ENCODE results near the gene PDZRN4.
"Not testable (repeated sequence)": the region's sequence is repeated elsewhere in the genome, so short reads cannot be mapped to it uniquely, and the experiment has no call there.

PDZRN4 gene

DNA sequence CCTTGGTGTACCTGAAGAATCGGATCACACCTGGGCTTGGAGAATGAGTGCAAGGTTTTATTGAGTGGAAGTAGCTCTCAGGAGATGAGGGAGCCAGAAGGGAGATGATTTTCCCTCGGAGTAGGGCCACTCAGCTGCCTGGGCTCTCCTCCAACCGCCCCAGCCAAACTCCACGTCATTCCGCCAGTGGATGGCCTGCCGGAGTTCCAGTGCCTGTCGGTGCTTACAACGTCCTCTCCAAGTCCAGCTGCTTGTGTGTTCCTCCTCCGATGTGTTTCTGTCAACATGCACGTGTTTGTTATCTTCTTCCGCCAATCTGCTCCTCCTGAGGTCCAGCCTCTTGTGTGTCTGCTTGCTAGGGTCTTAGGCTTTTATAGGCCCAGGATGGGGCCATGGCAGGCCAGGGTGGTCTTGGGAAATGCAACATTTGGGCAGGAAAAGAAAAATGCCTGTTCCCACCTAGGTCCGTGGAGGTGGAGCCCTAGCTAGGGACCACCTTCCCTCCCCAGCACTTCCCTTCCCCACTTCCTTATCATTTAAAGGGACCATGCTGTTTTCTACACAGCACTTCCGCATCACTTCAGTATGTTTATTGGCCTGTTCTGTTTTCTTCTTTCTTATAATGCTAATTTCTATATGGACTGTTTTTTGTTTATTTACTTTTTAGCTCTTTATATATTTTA, 343.2 kb downstream of the PDZRN4 start:
- no peaks in the 10 kb centered on the region for H3K4me1 ChIP-seq (ENCODE audit: control insufficient read depth, insufficient read depth, low read length)
- WGBS, 2 experiments: 93 to 95% methylated on average over 13 of the region's 13 CpGs
- H3K36me3 ChIP-seq (ENCODE audit: control insufficient read depth, insufficient read depth, low read length): no peaks in the 10 kb centered on the region
- no peaks in the 10 kb centered on the region for H3K9me3 ChIP-seq (ENCODE audit: control insufficient read depth, low read length)
- H3K27me3 ChIP-seq (ENCODE audit: control insufficient read depth, insufficient read depth, low read length, poor library complexity, severe bottlenecking): no peaks in the 10 kb centered on the region
- no peak overlapping the region for H3K4me3 ChIP-seq (ENCODE audit: insufficient read depth, low read depth, low read length)
- H3K27ac ChIP-seq (ENCODE audit: insufficient read depth, low read depth, low read length, poor library complexity, severe bottlenecking): no peak overlapping the region

DNA sequence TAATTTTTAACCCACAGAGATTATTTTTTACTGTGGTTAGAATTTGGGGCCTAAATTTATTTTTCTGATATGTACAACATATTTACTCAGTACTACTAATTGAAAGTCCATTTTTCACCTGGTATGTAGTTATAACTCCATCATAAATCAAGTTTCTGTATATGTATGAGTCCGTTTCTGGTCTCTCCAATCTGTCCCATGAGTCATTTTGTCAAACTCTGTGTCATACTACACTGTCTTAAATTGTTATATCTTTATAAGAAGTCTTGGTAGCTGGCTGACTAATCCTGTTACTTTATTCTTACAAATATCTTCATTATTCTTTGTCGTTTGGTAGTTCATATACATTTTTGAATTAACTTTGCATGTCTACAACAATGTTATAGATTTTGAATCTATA, 344.0 kb downstream of the PDZRN4 start:
- Histone ChIP-seq H3K4me1 (ENCODE audit: control insufficient read depth, insufficient read depth, low read length) (no peaks in the 10 kb centered on the region), H3K36me3 (ENCODE audit: control insufficient read depth, insufficient read depth, low read length) (no peaks in the 10 kb centered on the region), H3K27ac (ENCODE audit: insufficient read depth, low read depth, low read length, poor library complexity, severe bottlenecking) (no peak overlapping the region), H3K4me3 (ENCODE audit: insufficient read depth, low read depth, low read length) (no peak overlapping the region), H3K27me3 (ENCODE audit: control insufficient read depth, insufficient read depth, low read length, poor library complexity, severe bottlenecking) (no peaks in the 10 kb centered on the region), H3K9me3 (ENCODE audit: control insufficient read depth, low read length) (no peaks in the 10 kb centered on the region)
- WGBS, 2 experiments: 100% methylated on average over 1 of the region's 2 CpGs; no CpG with 5 or more reads in 1 of the 2 experiments

GRCh38 chr12:41536813-41537490, 348.8 kb downstream of the PDZRN4 start:
- 84 to 95% methylated on average over 3 to 4 of the region's 4 CpGs for WGBS, 2 experiments
- Histone ChIP-seq H3K9me3 (ENCODE audit: control insufficient read depth, low read length) (no peaks in the 10 kb centered on the region), H3K27me3 (ENCODE audit: control insufficient read depth, insufficient read depth, low read length, poor library complexity, severe bottlenecking) (no peaks in the 10 kb centered on the region), H3K36me3 (ENCODE audit: control insufficient read depth, insufficient read depth, low read length) (no peaks in the 10 kb centered on the region), H3K4me3 (ENCODE audit: insufficient read depth, low read depth, low read length) (no peak overlapping the region), H3K4me1 (ENCODE audit: control insufficient read depth, insufficient read depth, low read length) (no peaks in the 10 kb centered on the region), H3K27ac (ENCODE audit: insufficient read depth, low read depth, low read length, poor library complexity, severe bottlenecking) (no peak overlapping the region)

- 93 to 100% methylated on average over 1 of the region's 1 CpG for WGBS, 2 experiments
- Histone ChIP-seq H3K4me3 (ENCODE audit: insufficient read depth, low read depth, low read length) (no peak overlapping the region), H3K9me3 (ENCODE audit: control insufficient read depth, low read length) (no peaks in the 10 kb centered on the region), H3K36me3 (ENCODE audit: control insufficient read depth, insufficient read depth, low read length) (no peaks in the 10 kb centered on the region), H3K27ac (ENCODE audit: insufficient read depth, low read depth, low read length, poor library complexity, severe bottlenecking) (no peak overlapping the region), H3K4me1 (ENCODE audit: control insufficient read depth, insufficient read depth, low read length) (no peaks in the 10 kb centered on the region), H3K27me3 (ENCODE audit: control insufficient read depth, insufficient read depth, low read length, poor library complexity, severe bottlenecking) (no peaks in the 10 kb centered on the region)
These were observed 349.4 kb downstream of the PDZRN4 start for GRCh38 chr12:41537522-41537921.

- H3K27ac ChIP-seq (ENCODE audit: insufficient read depth, low read depth, low read length, poor library complexity, severe bottlenecking): no peak overlapping the region
- 94 to 96% methylated on average over 6 of the region's 6 CpGs for WGBS, 2 experiments
- H3K4me3 ChIP-seq (ENCODE audit: insufficient read depth, low read depth, low read length): no peak overlapping the region
- no peaks in the 10 kb centered on the region for H3K4me1 ChIP-seq (ENCODE audit: control insufficient read depth, insufficient read depth, low read length)
- H3K36me3 ChIP-seq (ENCODE audit: control insufficient read depth, insufficient read depth, low read length): no peaks in the 10 kb centered on the region
- no peaks in the 10 kb centered on the region for H3K9me3 ChIP-seq (ENCODE audit: control insufficient read depth, low read length)
- H3K27me3 ChIP-seq (ENCODE audit: control insufficient read depth, insufficient read depth, low read length, poor library complexity, severe bottlenecking): no peaks in the 10 kb centered on the region
These were observed 357.6 kb downstream of the PDZRN4 start for GRCh38 chr12:41545761-41546160.

GRCh38 chr12:41547071-41547470, 359.0 kb downstream of the PDZRN4 start:
- not testable (repeated sequence) for H3K36me3 ChIP-seq (ENCODE audit: control insufficient read depth, insufficient read depth, low read length); H3K9me3 ChIP-seq (ENCODE audit: control insufficient read depth, low read length); H3K27me3 ChIP-seq (ENCODE audit: control insufficient read depth, insufficient read depth, low read length, poor library complexity, severe bottlenecking); H3K4me3 ChIP-seq (ENCODE audit: insufficient read depth, low read depth, low read length); H3K4me1 ChIP-seq (ENCODE audit: control insufficient read depth, insufficient read depth, low read length); H3K27ac ChIP-seq (ENCODE audit: insufficient read depth, low read depth, low read length, poor library complexity, severe bottlenecking)
- WGBS, 2 experiments: 78 to 89% methylated on average over 1 of the region's 1 CpG

DNA sequence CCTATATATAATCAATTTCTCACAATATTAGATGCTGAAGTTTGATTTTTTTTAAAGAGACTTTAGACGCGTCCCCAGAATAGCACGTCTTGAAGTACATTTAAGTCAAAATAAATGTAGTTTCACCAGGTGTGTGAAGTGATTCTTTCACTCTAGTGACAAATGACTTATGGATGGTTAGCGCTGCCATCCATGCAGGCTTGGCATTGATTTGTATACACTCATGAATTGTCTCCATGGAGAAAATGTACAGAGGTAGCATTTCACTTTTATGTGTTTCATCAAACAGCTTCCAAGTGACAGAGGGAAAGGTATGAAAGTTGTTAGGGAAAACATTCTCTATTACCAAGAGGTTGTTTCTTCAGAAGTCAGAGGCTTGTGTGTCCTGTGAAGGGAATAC, 360.8 kb downstream of the PDZRN4 start:
- H3K9me3 ChIP-seq (ENCODE audit: control insufficient read depth, low read length): no peaks in the 10 kb centered on the region
- no peak overlapping the region for H3K4me3 ChIP-seq (ENCODE audit: insufficient read depth, low read depth, low read length)
- no peaks in the 10 kb centered on the region for H3K36me3 ChIP-seq (ENCODE audit: control insufficient read depth, insufficient read depth, low read length)
- no peak overlapping the region for H3K27ac ChIP-seq (ENCODE audit: insufficient read depth, low read depth, low read length, poor library complexity, severe bottlenecking)
- no peaks in the 10 kb centered on the region for H3K4me1 ChIP-seq (ENCODE audit: control insufficient read depth, insufficient read depth, low read length)
- H3K27me3 ChIP-seq (ENCODE audit: control insufficient read depth, insufficient read depth, low read length, poor library complexity, severe bottlenecking): no peaks in the 10 kb centered on the region
- WGBS, 2 experiments: 95 to 97% methylated on average over 4 of the region's 4 CpGs

GRCh38 chr12:41552588-41552987, 364.5 kb downstream of the PDZRN4 start:
- H3K4me3 ChIP-seq (ENCODE audit: insufficient read depth, low read depth, low read length): no peak overlapping the region
- H3K4me1 ChIP-seq (ENCODE audit: control insufficient read depth, insufficient read depth, low read length): no peaks in the 10 kb centered on the region
- no peaks in the 10 kb centered on the region for H3K27me3 ChIP-seq (ENCODE audit: control insufficient read depth, insufficient read depth, low read length, poor library complexity, severe bottlenecking)
- WGBS, 2 experiments: 80 to 82% methylated on average over 9 of the region's 9 CpGs
- H3K27ac ChIP-seq (ENCODE audit: insufficient read depth, low read depth, low read length, poor library complexity, severe bottlenecking): no peak overlapping the region
- no peaks in the 10 kb centered on the region for H3K36me3 ChIP-seq (ENCODE audit: control insufficient read depth, insufficient read depth, low read length)
- no peaks in the 10 kb centered on the region for H3K9me3 ChIP-seq (ENCODE audit: control insufficient read depth, low read length)

- 95 to 100% methylated on average over 2 to 3 of the region's 3 CpGs for WGBS, 2 experiments
- H3K4me3 ChIP-seq (ENCODE audit: insufficient read depth, low read depth, low read length): no peak overlapping the region
- H3K9me3 ChIP-seq (ENCODE audit: control insufficient read depth, low read length): no peaks in the 10 kb centered on the region
- H3K27ac ChIP-seq (ENCODE audit: insufficient read depth, low read depth, low read length, poor library complexity, severe bottlenecking): no peak overlapping the region
- no peaks in the 10 kb centered on the region for H3K4me1 ChIP-seq (ENCODE audit: control insufficient read depth, insufficient read depth, low read length)
- H3K27me3 ChIP-seq (ENCODE audit: control insufficient read depth, insufficient read depth, low read length, poor library complexity, severe bottlenecking): no peaks in the 10 kb centered on the region
- H3K36me3 ChIP-seq (ENCODE audit: control insufficient read depth, insufficient read depth, low read length): no peaks in the 10 kb centered on the region
These were observed 368.1 kb downstream of the PDZRN4 start for GRCh38 chr12:41556176-41556575.

DNA sequence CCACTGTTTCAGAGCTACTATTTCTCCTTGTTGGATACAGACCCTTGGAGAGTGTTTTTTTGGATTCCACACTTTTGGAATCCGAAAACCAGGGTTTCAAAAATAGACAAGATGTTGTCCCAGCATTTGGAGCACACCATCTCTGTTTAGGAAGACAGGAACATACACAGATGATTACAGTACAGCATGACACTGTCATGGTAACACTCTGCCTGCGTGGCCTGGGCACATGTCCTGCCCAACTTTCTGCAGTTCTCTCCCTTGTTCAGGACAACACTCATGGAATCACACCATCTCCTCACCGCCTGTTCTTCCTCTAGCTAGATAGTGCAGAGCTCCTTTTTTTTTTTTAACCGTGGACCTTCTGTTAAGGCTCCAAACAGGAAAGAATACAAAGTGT, 369.2 kb downstream of the PDZRN4 start:
- Histone ChIP-seq H3K27me3 (ENCODE audit: control insufficient read depth, insufficient read depth, low read length, poor library complexity, severe bottlenecking) (no peaks in the 10 kb centered on the region), H3K36me3 (ENCODE audit: control insufficient read depth, insufficient read depth, low read length) (no peaks in the 10 kb centered on the region), H3K4me1 (ENCODE audit: control insufficient read depth, insufficient read depth, low read length) (no peaks in the 10 kb centered on the region), H3K27ac (ENCODE audit: insufficient read depth, low read depth, low read length, poor library complexity, severe bottlenecking) (no peak overlapping the region), H3K4me3 (ENCODE audit: insufficient read depth, low read depth, low read length) (no peak overlapping the region), H3K9me3 (ENCODE audit: control insufficient read depth, low read length) (no peaks in the 10 kb centered on the region)
- 92 to 97% methylated on average over 4 of the region's 4 CpGs for WGBS, 2 experiments

All from ectodermal cell (in vitro differentiated cells).